DOHH2 (cell line): Measurements from ENCODE around the gene SOX18.

Source experiments
- CTCF ChIP-seq: fragments of 200-600 bp; sonication (generic); IDR thresholded peaks from one replicate; pipeline ENCODE4 v1.5.1; 2014; ENCODE audit warnings: antibody characterized with exemption, mild to moderate bottlenecking, low read depth, low read length; ENCODE audit not compliant: poor library complexity, severe bottlenecking
- EZH2phosphoT487 ChIP-seq: fragments of 200-600 bp; sonication (generic); IDR thresholded peaks from 2 replicates; pipeline ENCODE4 v1.6.1; 2017; ENCODE audit warnings: borderline replicate concordance, mild to moderate bottlenecking, antibody characterized with exemption, low read length, moderate library complexity, mixed read lengths

GRCh38 chr20:64001607-64002011 is 47.8 kb downstream of the SOX18 start:
- TF ChIP-seq CTCF: no peak
- TF ChIP-seq EZH2phosphoT487: no peak
